NCI-H460 (cell line): ENCODE measurements around the gene C1orf185. TPM values are rescaled to one million over a fixed set of nuclear protein-coding genes. Genes with fewer than 3 reads are reported as not detected.
"Not testable (repeated sequence)": the region's sequence is repeated elsewhere in the genome, so short reads cannot be mapped to it uniquely, and the experiment has no call there.

Source experiments
- DNase-seq: peaks from one replicate; pipeline ENCODE4 v3.0.0-alpha.2; 2016; ENCODE audit warnings: low read depth; ENCODE audit errors: extremely low read depth
- polyA plus RNA-seq: library from polyadenylated mRNA; depleted of rRNA; stranded (reverse); fragments of >200 nt; gene quantifications from 2 replicates; pipeline ENCODE4 v1.2.3, GENCODE V29; 2014; cell fraction: nucleus; rRNA removed
- total RNA-seq: library from RNA; depleted of rRNA; stranded (reverse); fragments of >200 nt; shearing (Covaris generic); gene quantifications from 2 replicates; pipeline ENCODE4 v1.2.3, GENCODE V29; 2014; rRNA removed

Gene C1orf185
- not detected in 2 replicates for total RNA-seq
- not detected in 2 replicates for polyA plus RNA-seq

DNA sequence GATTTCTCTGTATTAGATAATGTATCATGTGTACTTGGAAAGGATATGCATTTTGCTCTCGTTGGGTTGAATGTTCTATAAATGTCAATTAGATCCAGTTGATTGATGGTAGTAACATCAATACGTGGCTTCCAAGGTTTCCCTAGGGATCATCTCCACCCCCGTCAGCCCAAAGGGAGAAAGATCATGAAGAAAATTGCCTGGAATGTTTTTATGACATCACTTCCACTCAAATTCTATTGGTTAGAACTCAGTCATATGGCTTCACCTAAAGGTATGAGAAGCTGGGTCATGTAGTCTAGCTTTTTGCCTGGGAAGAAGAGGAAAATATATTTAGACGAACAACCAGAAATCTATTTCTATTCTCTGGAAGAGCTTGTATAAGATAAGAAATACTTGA lies at the start of gene C1orf185:
C1orf185 (plus strand) TSS at position 253 of the 400 bp plus-strand sequence; CDS start at position 259, 6 bp downstream.
- DNase-seq = no peak

GRCh38 chr1:51058858-51059257 lies 43.2 kb upstream of the C1orf185 start:
- DNase-seq = no peak

- no peak for DNase-seq
Observed at GRCh38 chr1:51061231-51061918, 40.7 kb upstream of the C1orf185 start.

DNA sequence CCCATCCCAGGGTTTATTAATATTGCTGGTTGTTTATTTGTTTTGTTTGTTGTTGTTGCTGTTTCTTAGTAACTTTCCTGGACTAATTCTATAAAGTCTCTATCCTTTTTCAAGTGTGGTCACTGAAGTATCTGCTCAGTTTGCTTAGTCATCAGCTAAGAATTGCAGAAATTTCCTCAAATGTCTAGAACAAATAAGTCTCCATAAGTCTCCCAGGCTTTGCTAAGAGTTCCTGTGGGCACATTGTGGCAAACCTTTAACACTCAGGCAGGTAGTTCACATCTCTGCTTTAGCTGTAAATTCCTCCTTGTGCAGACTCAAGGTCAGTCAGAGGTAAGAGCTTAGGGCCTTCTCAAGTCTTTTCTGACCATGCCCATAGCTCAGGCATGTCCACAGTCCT lies 38.9 kb upstream of the C1orf185 start:
- no peak for DNase-seq

DNA sequence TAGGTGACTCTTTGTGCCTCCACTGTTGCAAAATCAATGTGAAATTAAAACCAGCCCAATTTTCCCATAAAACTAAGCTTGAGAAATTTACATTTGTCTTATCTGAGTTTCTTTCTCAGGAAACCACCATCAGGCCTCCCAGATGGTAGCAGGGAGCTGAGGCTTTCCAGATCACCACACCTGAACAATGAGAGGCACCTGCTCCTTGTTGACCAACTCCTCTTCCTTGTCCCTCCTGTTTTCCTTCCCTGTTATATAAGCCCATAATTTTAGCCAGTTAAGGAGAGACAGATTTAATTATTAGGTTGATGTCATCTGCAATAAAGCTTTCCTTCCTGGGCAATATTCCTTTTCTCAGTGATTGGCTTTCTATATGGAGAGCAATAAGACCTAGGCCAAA lies 32.0 kb upstream of the C1orf185 start:
- no peak for DNase-seq

DNA sequence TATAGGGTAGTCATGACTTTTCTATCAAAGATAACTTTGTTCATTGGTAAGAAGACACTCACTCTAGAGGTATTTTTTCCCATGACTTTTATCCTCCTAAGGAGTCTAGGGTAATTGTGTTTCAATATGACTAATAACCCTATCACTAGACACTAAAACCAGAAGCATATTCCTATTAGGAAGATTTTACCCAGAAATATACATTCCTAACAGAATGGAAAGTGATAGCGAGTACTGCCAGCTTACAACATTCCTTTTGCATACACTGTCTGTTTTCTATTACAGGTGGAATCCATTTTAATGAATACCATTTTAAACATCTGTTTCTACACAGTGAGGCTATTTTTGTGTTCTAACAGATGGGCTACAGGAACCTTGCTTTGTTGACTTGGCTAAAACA lies 31.4 kb upstream of the C1orf185 start:
- DNase-seq = no peak

GRCh38 chr1:51071291-51072042 lies 30.6 kb upstream of the C1orf185 start:
- DNase-seq = no peak

- no peak for DNase-seq
Observed at GRCh38 chr1:51072043-51072439, 30.0 kb upstream of the C1orf185 start.

- DNase-seq = no peak
Observed at GRCh38 chr1:51072651-51073050, 29.4 kb upstream of the C1orf185 start.

GRCh38 chr1:51073456-51073855 lies 28.6 kb upstream of the C1orf185 start:
- no peak for DNase-seq

- DNase-seq = no peak
Observed at GRCh38 chr1:51086496-51087271, 15.3 kb upstream of the C1orf185 start.

- DNase-seq = no peak
Observed at GRCh38 chr1:51088474-51088873, 13.6 kb upstream of the C1orf185 start.

- DNase-seq = no peak
Observed at GRCh38 chr1:51093581-51093980, 8.4 kb upstream of the C1orf185 start.

- no peak for DNase-seq
Observed at GRCh38 chr1:51097171-51097570, 4.9 kb upstream of the C1orf185 start.

DNA sequence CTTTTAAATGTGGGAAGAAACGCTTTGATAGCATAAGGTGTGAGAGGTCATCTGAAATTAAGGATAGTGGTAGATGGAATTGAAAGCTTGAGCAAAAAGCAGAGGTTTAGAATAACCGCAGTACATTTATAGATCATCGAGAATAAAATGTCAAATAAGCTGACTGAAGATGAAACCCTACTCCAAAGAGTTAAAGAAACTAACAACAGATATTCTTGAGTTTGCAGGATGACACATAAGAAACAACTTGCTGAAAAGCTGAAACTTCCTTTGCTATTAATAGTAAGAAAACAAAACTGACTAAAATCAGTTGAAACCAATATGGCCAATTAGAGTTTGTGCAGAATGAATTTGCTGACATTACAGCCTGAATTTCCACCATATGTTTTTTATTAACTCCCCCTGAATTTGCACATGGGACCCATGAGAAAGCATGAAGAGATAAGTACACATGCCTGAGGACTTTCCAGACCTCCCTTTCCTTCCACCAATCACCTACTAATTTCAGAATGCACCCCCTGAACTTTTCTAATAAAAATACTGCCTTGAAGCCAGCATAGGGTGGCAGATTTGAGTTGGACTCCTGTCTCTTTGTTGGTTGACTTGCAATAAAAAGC lies 1.7 kb upstream of the C1orf185 start:
- no peak for DNase-seq

- DNase-seq = no peak
Observed at GRCh38 chr1:51114137-51114536, 12.1 kb downstream of the C1orf185 start.

- no peak for DNase-seq
Observed at GRCh38 chr1:51115714-51116404, 13.8 kb downstream of the C1orf185 start.

DNA sequence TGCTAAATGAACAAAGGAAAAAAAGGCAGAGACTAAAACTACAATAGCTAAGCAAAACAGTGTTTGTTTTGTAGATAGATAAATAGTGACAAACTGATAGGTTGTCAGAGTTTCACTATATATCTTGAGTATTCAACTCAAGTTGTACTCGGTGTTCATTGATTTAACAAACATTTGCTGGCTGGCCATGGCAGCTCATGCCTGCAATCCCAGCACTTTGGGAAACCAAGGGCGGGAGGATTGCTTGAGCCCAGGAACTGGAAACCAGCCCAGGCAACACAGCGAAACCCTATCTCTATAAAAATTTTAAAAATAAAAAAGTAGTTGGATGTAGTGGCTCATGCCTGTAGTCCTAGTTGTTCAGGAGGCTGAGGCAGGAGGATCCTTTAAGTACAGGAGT lies 17.3 kb downstream of the C1orf185 start:
- DNase-seq = no peak

- no peak for DNase-seq
Observed at GRCh38 chr1:51120629-51121028, 18.6 kb downstream of the C1orf185 start.

GRCh38 chr1:51127152-51127551 lies 25.1 kb downstream of the C1orf185 start:
- not testable (repeated sequence) for DNase-seq
